Measurements from ENCODE around the gene RALGPS1.

The RALGPS1 gene

DNA sequence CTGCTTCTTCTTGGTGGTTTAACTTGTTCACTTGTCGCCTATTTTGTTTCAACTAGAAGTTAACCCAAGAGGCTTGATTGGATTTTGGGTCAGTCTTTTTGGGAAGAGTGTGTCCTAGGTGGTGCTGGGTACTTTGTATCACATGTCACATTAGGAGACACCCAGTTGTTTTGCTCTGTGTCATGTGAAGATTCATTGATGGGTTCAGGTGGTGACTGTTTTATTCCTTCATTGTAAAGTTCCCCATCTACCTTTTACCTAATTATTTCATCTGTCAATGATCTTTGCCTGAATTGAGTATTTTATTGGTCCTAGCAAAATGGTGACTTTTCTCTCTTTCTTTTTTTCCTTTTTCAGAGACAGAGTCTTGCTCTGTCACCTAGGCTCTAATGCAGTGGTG lies 69.2 kb downstream of the RALGPS1 start:
- DNase-seq (ENCODE audit: extremely low read depth in 1 of 2, low read depth in 1 of 2), result no peak

DNA sequence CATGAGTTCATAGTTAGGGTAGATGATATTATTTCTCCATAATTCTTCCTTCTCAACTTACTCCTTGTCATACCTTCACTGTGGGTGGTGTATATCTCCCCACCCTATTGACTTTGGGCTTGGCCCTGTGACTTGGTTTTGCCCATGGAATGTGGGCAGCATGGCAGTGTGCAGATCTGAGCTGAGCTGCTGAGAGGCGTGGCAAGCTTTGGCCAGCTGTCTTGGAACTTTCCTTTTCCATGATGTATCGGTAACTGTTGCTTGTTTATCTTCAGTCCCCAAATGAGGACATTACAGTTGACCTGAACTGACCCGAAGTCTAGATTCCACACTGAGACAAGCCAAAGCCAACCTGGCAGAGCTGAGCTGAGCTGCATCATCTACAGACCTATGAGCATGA lies 70.4 kb downstream of the RALGPS1 start:
- DNase-seq (ENCODE audit: extremely low read depth in 1 of 2, low read depth in 1 of 2), result no peak

DNA sequence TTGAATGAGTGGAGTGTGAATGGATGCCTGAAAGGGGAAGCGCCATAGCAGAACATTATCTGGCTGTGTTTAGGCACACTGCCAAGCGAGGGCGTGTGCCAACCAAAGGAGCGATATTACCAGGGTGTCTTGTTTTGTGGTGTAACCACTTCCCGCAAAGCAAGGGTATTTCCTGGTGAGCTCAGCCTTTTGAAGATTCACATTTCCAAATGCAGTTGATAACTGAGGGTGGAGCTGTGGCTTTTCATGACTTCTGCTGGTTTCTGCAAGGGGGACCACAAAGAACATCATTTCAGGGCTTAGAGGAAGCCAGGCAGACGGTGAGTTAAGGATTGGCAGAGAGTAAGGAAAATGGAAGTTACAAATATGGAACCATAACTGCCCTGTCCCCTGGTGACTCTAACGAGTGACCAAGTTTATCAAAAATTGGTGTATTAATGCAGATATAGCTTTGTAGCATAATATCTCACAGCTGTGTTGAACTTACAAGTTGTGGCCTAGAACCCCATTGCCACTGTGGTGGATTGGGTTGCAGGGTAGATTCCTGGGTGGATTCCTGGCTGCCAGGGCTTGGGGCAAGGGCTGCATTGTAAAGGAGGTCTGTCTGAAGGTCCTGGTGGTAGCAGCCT lies 71.4 kb downstream of the RALGPS1 start:
- DNase-seq (ENCODE audit: extremely low read depth in 1 of 2, low read depth in 1 of 2), result peak; percentile 59 to 68

DNA sequence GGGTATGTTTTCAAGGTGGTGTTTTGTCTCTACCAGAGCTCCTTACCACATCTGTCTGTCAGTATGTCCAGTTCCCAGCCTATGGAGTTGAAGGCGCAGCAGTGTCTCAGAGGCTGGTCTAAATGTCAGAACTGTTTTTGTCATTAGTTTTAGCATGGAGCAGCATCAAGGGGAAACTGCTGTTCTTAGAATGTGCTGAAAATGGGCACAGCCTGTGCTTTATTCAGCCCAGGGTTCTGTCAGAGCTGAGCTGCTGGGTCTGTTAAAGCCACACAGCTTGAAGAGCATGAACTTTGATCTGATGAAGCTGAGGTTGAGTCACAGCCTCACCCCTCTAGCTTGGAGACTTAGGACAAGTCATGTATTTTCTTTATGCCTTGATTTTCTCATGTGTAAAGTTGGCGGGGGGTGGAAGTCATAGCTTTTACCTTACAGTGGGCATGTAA lies 71.9 kb downstream of the RALGPS1 start:
- DNase-seq (ENCODE audit: extremely low read depth in 1 of 2, low read depth in 1 of 2), result peak in 1 of 2 donors; percentile 28

DNA sequence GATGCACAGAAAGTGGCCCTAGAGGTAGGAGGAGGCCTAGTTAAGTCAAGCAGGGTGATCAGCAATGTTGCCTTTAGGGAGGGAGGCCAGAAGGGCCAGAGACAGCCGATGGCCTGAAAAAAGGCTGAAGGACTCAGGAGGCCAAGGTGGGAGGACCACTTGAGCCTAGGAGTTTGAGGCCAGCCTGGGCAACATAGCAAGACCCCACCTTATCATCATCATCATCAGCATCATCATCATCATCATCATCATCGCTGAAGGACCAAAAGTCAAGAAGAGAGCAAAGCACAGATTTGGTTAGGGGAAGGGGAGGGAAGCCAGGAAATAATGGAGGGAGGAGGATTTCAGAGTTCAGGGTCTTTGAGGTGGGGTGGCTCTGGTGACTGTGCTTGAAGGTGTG lies 74.3 kb downstream of the RALGPS1 start:
- no peak for DNase-seq (ENCODE audit: extremely low read depth in 1 of 2, low read depth in 1 of 2)

DNA sequence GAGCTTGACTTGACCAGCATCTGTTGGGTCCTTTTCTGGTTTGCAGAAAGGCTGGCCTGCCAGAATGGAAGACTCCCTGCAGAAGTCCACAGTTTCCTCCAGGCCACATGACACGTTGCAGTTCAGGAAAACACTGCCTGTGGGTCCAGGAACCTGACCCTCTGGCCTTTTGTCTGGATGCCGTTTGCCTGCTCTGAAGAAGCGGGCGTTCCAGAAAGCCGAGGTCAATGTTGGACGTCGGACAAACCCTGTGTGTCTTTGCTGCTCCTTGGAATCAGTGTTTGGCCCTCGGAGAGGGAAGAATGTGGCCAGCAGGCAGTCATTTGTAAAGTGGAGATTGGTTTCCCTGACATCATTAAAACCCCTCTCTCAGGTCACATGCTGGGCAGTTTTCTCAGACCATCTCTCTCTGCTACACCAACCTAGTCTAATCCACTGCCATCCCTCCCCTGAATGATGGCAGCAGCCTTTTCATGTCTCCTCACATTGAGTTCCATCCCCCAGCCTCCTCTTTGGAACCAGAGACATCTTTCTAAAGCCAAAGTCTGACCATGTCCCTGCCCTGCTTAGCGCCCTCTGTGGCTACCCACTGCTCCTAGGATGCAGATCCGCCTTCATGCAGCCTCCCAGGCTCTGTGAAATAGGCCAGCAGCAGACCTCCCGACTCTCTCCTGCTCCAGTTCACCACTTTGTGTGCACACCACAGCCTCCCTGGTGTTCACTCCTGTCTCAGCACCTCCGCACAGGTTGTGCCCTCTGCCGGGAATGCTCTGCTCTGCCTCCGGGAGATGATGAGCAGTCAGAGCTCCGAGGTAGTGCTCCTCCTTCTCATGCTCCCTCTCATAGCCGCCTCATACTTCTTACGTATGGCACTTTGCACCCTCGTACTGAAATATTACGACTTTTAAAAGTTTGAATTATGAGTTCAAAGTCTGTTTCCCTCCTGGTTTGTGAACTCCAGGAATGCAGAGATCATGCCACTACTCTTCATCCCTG lies 75.6 kb downstream of the RALGPS1 start:
- DNase-seq (ENCODE audit: extremely low read depth in 1 of 2, low read depth in 1 of 2), result no peak

DNA sequence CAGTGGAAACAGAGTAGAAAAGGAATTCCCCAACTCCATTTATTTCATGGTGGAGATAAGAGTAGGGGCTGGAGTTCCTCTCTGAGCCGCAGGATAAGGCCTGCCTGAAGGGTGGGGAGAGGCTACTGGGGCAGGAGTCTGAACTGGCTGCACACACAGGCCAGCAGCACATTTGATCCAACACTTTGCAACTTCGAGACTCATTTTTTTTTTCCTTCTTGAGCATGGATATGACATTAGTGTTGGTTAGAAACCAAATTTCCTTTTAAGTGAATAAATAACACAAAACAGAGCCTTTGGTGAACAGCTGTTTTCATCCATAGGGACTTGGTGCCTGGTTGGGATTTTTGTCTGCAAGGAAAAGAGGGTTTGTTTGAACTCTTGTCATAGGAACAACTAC lies 76.6 kb downstream of the RALGPS1 start:
- no peak for DNase-seq (ENCODE audit: extremely low read depth in 1 of 2, low read depth in 1 of 2)

DNA sequence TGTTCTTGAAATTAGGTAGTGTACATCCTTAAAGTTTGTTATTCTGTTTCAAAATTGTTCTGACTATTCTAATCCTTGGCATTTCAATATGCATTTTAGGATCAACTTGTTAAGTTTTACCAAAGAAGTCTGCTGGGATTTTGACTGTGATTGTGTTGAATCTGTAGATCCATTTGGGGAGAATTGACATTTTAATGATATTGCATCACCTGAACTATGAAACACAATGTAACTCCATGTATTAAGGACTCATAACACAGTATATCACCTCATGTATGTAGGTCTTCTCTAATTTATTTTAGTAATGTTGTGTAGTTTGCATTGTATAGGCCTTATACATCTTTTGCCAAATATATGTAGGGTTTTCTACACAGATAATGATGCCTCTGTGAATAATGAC lies 77.8 kb downstream of the RALGPS1 start:
- DNase-seq (ENCODE audit: extremely low read depth in 1 of 2, low read depth in 1 of 2), result no peak

DNA sequence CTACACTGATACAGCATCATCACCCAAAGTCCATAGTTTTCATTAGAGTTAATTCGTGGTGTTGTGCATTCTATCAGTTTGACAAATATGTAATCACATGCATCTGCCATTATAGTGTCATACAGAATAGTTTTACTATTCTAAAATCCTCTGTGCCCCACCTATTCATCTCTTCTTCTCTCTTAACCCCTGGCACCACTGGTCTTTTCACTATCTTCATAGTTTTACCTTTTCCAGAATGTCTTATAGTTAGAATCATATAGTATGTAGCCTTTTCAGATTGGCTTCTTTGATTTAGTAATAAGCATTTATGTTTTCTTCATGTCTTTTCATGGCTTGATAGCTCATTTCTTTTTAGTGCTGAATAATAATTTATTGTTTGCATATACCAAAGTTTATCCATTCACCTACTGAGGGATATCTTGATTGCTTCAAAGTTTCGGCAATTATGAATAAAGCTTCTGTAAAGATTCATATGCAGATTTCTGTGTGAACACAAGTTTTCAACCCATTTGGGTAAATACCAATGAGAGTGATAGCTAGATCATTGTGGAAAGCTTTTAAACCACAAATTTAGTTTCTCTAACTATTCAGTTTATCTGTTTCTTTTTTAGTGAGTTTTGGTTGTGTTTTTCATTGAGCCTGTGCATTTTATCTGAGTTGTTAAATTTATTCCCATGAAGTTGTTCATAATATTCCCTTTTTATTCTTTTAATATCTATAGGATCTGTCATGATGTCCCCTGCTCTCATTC lies 84.9 kb downstream of the RALGPS1 start:
- DNase-seq (ENCODE audit: extremely low read depth in 1 of 2, low read depth in 1 of 2), result no peak

DNA sequence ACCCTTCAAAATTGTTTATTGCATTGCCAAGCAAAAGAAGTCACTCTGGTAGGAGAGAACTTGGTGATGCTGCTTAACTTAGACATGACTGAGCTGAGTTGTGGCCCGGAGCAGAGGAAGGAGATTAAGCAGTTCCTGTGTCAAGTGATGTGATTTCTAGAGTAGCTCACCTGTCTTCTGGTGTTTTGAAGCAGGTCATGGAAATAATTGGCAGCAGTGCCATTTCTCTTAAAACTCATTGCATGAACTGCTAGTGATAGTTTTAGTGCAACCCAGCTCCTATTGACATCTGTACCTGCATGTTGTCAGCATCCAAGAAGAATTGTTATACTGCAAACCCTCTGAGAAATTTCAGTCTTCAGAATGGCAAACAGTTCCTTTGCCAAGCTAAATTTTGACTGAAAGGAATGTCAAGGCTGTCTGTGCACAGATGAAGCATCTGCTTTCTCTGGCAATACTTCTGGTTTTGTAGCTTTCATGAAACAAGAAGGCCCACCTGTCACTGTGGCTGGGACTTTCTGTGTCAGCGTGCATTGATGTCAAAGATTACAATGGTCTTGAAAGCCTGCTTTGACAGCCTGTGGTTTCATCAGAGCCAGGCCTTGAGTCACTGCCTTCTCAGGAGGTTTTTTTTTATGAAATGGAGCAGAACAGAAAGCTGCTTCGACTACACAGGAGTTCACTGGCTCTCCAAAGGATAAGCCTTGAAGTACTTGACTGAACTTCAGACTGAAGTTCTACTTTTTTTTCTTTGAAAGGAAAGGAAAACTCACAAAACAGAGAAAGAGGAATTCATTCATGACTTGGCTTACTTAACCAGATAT lies 90.6 kb downstream of the RALGPS1 start:
- DNase-seq (ENCODE audit: extremely low read depth in 1 of 2, low read depth in 1 of 2), result peak; percentile 38 to 77

DNA sequence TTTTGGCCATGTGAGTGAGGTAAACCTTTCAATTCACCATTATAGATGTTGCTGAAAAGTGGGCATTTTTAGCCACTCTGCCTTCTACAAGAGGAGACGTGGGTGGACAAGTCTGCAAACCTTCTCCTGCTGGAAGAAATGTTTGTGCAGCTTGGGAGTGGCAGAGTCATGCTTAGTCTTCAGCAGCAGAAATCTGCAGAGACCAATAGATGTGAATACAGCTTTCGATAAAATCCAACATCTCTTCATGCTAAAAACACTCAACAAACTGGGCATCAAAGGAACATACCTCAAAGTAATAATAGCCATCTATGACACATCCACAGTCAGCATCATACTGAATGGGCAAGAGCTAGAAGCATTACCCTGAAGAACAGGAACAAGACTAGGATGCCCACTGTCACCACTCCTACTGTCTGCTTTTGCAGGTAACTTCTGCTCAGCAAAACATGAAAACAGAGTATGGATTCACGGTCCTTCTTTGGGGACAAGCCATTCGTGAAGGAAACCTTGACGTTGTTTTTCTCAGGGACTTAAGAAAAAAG lies 91.3 kb downstream of the RALGPS1 start:
- no peak for DNase-seq (ENCODE audit: extremely low read depth in 1 of 2, low read depth in 1 of 2)

DNA sequence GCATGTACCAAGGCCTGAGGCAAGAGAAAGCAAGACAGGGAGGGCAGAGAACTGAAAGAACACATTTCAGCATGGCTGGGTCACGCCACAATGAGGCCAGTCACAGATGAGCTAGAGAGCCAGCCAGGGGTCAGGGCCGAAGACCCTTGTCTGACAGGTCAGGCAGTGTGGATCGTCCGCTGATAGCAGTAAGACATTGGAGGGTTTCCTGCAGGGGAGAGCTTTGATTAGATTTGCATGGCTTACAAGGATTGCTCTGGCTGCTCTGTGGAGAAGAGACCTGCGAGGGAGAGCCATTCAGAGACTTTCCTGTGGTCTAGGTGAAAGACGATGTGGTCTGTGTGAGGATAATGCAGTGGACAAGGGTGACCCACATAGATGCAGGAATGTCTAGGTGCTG lies 93.1 kb downstream of the RALGPS1 start:
- no peak for DNase-seq (ENCODE audit: extremely low read depth in 1 of 2, low read depth in 1 of 2)

DNA sequence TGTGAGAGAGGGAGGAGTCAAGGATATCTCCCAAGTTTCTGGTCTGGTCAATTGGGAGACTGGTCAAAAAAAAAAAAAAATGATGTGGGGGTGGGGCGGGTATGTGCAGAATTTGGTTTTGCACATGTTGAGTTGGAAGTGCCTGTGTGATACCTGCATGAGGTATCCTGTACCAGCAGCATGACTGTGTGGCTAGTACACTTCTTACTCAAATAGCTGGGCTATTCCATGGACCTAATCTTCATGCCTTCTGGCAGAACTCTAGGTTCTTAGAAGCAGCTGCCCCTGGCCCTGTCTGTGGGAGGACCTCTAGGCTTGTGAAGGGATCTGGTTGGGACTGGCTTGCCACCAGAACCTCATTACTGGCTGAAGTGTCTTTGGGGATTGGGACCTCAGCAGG lies 93.5 kb downstream of the RALGPS1 start:
- no peak for DNase-seq (ENCODE audit: extremely low read depth in 1 of 2, low read depth in 1 of 2)

DNA sequence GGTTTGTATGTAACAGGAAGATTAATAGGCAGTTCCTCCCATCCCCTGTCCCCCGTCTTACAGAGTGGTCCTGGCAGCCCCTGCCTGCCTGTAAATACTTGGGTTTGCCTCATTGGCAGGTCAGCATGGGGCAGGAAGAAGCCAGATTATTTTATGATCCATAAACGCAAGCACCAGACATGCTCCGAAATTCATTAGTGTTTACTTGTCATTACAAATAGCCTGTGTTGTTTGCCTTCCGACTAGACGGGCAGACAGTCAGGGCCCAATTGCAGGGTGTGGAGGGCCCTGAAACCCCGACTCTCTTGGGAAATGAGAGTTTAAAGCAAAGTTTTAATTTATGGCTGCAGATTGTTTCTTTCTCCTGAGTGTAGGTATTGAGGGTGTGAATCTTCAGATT lies 97.2 kb downstream of the RALGPS1 start:
- DNase-seq (ENCODE audit: extremely low read depth in 1 of 2, low read depth in 1 of 2), result no peak

DNA sequence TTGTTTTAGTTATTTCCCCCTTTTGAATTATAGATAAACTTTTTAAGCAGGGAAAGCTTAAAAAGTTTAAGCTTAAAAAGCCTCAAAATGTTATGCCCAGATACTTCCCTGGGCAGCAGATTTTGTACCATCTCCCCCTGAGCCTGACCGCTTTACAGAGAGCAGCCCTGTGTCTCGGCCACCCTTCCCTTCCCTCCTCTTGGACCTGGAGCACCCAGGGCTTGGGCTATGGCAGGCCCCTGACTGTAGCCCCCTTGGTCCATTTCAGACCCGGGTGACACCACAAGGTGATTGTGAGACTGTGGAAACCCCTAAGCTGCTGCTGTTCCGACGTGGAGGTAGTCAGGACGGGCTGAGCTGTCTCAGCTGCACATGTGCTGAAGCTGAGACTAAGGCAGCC lies 97.7 kb downstream of the RALGPS1 start:
- no peak for DNase-seq (ENCODE audit: extremely low read depth in 1 of 2, low read depth in 1 of 2)

DNA sequence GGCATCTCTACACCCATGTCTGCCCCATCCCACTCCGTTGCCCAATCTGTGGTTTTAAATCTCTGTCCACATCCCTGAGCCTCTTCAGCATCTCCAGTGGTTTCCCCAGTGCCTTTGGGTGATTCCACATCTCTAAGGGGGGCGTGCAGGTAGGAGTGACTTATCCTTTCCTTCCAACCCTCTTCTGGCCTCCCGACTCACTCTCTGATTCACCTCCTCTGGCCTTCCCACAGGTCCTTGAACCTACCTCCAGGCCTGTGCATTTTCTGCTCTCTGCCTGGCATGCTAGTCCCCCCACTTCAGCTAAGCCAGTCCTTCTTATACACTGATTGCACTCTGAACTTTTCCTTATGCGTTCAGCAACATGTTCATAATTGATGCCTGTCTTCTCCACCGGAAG lies 99.0 kb downstream of the RALGPS1 start:
- DNase-seq (ENCODE audit: extremely low read depth in 1 of 2, low read depth in 1 of 2), result no peak

DNA sequence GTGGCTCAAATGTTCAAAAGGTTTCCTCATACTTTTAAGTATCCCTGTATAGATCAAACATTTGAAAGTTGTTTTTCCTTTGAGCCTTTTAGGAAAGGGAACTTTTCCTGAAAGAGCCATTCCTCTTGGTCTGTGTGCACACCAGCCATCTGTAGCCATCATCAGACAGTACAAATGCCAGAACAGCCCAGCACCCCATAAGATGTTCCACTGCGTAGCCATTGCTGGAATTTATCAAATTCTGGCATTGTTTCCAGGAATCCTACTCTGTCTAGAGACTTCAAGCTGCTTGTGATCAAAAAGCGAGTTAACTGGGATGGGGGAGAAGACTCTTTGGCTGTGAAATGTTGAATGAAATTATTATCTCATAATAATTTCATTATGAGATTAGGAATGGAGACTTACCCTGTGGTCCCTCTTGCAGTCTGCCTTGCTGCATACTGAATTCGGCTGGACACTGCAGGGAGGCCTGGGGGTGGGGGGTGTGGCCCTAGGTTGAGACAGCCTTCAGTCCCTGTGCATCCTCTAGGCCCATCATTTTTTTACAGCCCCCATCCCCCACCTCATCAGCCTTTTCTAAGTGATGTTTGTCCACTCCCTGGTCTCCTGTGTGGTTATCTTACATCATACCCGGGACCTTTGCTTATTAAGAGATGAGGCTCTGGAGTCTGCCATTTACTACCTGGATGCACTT lies 99.8 kb downstream of the RALGPS1 start:
- no peak for DNase-seq (ENCODE audit: extremely low read depth in 1 of 2, low read depth in 1 of 2)

DNA sequence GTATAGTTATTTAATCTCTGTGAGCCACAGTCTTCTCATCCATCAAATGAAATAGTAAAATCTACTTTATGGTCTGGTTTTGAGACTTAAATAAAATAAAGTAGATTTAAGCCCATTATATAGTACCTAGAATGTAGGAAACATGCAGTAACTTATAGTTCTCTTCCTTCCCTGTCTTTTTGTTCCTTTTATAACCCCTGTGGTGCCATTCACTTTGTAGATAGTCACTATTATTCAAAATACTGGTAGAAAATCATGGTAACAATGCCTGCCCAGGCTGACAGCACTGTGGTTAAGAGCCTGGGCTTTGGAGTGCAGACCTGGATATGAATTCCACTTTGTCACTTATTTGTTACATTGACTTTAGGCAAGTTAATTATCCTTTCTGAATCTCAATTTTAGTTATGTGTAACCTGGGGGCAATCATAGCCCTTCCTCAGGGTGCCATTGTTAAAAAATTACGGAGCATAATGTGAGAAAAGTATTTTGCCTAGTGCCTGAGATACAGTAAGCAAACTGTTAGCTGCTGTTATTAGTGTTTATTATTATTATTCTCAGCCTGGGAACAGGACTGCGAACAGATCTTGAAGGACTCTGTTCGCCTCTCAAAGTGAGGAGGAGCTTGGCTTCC lies 100.4 kb downstream of the RALGPS1 start:
- no peak for DNase-seq (ENCODE audit: extremely low read depth in 1 of 2, low read depth in 1 of 2)

DNA sequence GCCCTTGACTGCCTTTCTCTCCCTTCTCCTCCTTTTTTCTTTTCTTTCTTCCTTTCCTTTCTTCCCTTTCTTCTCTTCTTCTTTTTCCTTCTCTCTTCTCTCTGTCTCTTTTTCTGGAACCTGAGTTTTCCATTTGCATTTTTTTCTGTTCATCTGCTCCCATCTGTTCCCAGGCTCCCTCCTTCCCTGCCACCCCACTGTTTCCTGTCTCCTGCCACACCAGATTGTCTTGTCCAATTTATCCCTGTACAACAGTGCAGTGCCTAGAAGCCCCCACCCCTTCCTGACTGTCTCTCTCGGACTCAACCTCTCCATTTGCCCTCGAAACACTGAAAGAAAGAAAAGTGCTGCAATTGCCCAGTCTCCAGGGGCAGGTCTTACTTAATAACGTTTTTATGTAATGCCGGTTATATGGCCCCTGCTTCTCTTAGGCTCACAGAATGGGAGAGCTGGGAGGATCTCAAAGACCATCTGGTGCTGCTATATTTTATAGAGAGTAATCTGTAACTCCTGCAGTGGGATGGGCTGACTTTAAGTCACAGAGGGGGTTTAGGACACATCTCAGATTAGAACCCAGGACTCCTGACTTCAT lies 101.4 kb downstream of the RALGPS1 start:
- DNase-seq (ENCODE audit: extremely low read depth in 1 of 2, low read depth in 1 of 2), result no peak
